Tibial artery (tissue), 4 donors: Measurements from ENCODE around the gene CERS5.
A peak's percentile ranks its signal among the peaks of the same experiment; 100 is the strongest.

Source experiments
- DNase-seq, 2 donors: peaks; one replicate each; pipeline ENCODE4 v3.0.0-alpha.2; 2019
- H3K27ac ChIP-seq, 2 donors: fragments of 200-600 bp; sonication (generic) in 1 of 2; 1 replicate in 1 of 2; 2 replicates in 1 of 2; pipeline ENCODE4 v1.5.1; 2018 to 2019; ENCODE audit warnings: mild to moderate bottlenecking in 1 of 2
- H3K27me3 ChIP-seq, 2 donors: fragments of 200-600 bp; sonication (generic) in 1 of 2; one replicate each; pipeline versions ENCODE4 v1.5.1 to v1.6.0; 2016 to 2019
- H3K36me3 ChIP-seq, 3 donors: fragments of 200-600 bp; sonication (generic) in 2 of 3; one replicate each; pipeline ENCODE4 v1.5.1; 2016 to 2019; ENCODE audit warnings: mild to moderate bottlenecking in 2 of 3
- H3K4me1 ChIP-seq, 4 donors: fragments of 200-600 bp; sonication (generic) in 2 of 4; 1 replicate in 3 of 4; 2 replicates in 1 of 4; pipeline ENCODE4 v1.5.1; 2016 to 2019
- H3K4me3 ChIP-seq, 2 donors: fragments of 200-600 bp; sonication (generic) in 1 of 2; 1 replicate in 1 of 2; 2 replicates in 1 of 2; pipeline ENCODE4 v1.5.1; 2018 to 2019; ENCODE audit warnings: mild to moderate bottlenecking in 2 of 2
- H3K9me3 ChIP-seq, 3 donors: fragments of 200-600 bp; sonication (generic) in 1 of 3; one replicate each; pipeline ENCODE4 v1.5.1; 2016 to 2019
- CTCF ChIP-seq, 2 experiments: fragments of 200-600 bp in 1 of 2; fragments of 450-650 bp in 1 of 2; IDR thresholded peaks; one replicate each; pipeline ENCODE4 v1.5.1; 2017 to 2019; ENCODE audit warnings: antibody characterized with exemption in 2 of 2, mild to moderate bottlenecking in 1 of 2, moderate library complexity in 1 of 2
- intact Hi-C: fragments of 100-400 bp; cut with DNase I; formaldehyde crosslinking; loops from one replicate; pipeline ENCODE4 v1.15.0; 2023; ENCODE audit warnings: low total_unique reads

CERS5 gene

GRCh38 chr12:50211392-50212070, 44.4 kb upstream of the CERS5 start:
- Histone ChIP-seq H3K4me1 (peaks cover 0 to 32% (median 12%) of the 10 kb centered on the region in 4 donors), H3K4me3 (no peak overlapping the region), H3K9me3 (no peaks in the 10 kb centered on the region), H3K36me3 (peaks cover 0 to 10% (median 8%) of the 10 kb centered on the region in 3 donors), H3K27ac (peak overlapping the region in 1 of 2 donors; percentile 43), H3K27me3 (no peaks in the 10 kb centered on the region)
- no peak for TF ChIP-seq CTCF (IDR thresholded peaks at IDR 0.05)
- DNase-seq = no peak
- intact Hi-C loops = no loop called here

- TF ChIP-seq CTCF (IDR thresholded peaks at IDR 0.05) = no peak
These were observed 40.3 kb upstream of the CERS5 start for GRCh38 chr12:50207424-50207823.

DNA sequence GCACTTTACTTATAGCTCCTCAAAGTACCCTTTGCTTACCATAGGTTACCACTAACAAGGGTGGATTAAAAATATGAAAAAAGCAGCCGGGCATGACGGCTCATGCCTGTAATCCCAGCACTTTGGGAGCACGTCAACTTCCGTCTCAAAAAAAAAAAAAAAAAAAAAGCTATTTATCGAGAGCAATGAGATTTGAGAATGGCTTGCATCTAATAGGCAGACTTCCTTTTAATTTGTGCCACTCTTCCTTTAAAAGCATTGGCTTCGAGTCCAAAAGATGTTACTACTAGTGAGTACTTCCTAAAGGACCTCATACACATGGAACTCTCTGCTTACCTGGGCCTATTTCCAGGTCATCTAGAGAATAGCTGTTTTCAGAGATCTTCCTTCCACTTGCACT, 38.5 kb upstream of the CERS5 start:
- peaks cover 37 to 52% (median 47%) of the 10 kb centered on the region in 3 donors for H3K36me3 ChIP-seq
- no peak overlapping the region for H3K27ac ChIP-seq
- no peak for TF ChIP-seq CTCF (IDR thresholded peaks at IDR 0.05)
- H3K4me3 ChIP-seq = no peak overlapping the region
- H3K27me3 ChIP-seq = no peaks in the 10 kb centered on the region
- no peaks in the 10 kb centered on the region for H3K4me1 ChIP-seq
- no peak for DNase-seq
- no peaks in the 10 kb centered on the region for H3K9me3 ChIP-seq
- intact Hi-C loops = no loop called here

More at GRCh38 chr12:50207424-50207823, 40.3 kb upstream of the CERS5 start:
- intact Hi-C loops = no loop called here
- Histone ChIP-seq H3K4me3 (no peak overlapping the region), H3K9me3 (no peaks in the 10 kb centered on the region), H3K36me3 (peaks cover 34 to 44% (median 36%) of the 10 kb centered on the region in 3 donors), H3K27ac (no peak overlapping the region), H3K4me1 (peaks cover 0 to 16% (median 4%) of the 10 kb centered on the region in 4 donors), H3K27me3 (no peaks in the 10 kb centered on the region)
- no peak for DNase-seq

GRCh38 chr12:50203691-50204090, 36.5 kb upstream of the CERS5 start:
- TF ChIP-seq CTCF (IDR thresholded peaks at IDR 0.05) = no peak
- intact Hi-C loops = no loop called here
- Histone ChIP-seq H3K4me1 (no peaks in the 10 kb centered on the region), H3K4me3 (no peak overlapping the region), H3K27me3 (no peaks in the 10 kb centered on the region), H3K27ac (no peak overlapping the region), H3K36me3 (peaks cover 56 to 69% (median 65%) of the 10 kb centered on the region in 3 donors), H3K9me3 (no peaks in the 10 kb centered on the region)
- DNase-seq = no peak

DNA sequence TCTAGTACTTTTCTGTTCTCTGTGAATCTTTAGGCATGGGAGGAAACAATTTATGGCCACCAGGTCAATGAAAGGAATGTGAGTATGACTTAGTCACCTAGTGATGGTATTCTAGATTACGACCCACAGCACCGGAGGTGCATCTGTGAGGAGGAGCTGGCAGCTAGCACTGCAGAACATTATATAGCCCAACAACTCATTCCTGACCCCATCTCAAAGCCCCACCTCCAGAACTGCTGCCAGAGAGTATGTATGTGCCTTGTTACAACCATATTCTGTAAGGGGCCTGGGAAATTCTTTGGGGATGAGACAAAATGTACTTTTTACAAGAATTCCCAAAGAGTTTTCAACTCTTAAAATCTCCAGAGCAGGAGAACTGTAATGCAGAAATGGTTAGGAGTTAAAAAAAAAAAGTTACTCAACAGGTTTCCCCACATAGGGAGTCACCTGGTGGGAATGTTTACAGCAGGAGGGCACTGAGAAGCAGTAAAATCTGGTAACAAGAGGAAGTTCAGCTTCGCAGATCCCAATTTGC, 34.9 kb upstream of the CERS5 start:
- H3K27me3 ChIP-seq = no peaks in the 10 kb centered on the region
- no peak for DNase-seq
- H3K36me3 ChIP-seq = peaks cover 57 to 81% (median 74%) of the 10 kb centered on the region in 3 donors
- no peaks in the 10 kb centered on the region for H3K9me3 ChIP-seq
- no peak overlapping the region for H3K4me3 ChIP-seq
- intact Hi-C loops = no loop called here
- no peak overlapping the region for H3K27ac ChIP-seq
- TF ChIP-seq CTCF (IDR thresholded peaks at IDR 0.05) = no peak
- no peaks in the 10 kb centered on the region for H3K4me1 ChIP-seq
